C4-2B (cell line): ENCODE results near the gene PARD3.

Experiments used
- CTCF ChIP-seq: fragments of 450-650 bp; conservative IDR thresholded peaks from 2 replicates; pipeline ENCODE4 v1.5.1; 2017; ENCODE audit warnings: mild to moderate bottlenecking
- ZFX ChIP-seq: fragments of 450-650 bp; IDR thresholded peaks from 2 replicates; pipeline ENCODE4 v1.6.1; 2017

GRCh38 chr10:34824870-34825269 is 9.8 kb upstream of the PARD3 start:
- TF ChIP-seq CTCF = no peak
- TF ChIP-seq ZFX = no peak
